H7 (cell line): ENCODE results near the gene KLHL22. TPM values are rescaled to one million over a fixed set of nuclear protein-coding genes. Genes with fewer than 3 reads are reported as not detected.
"Not testable (repeated sequence)": the region's sequence is repeated elsewhere in the genome, so short reads cannot be mapped to it uniquely, and the experiment has no call there.

Experiments used
- DNase-seq: peaks from one replicate; pipeline ENCODE4 v3.0.0; 2012
- H3K27me3 ChIP-seq: 2 replicates; pipeline ENCODE4 v1.6.0; 2011; ENCODE audit warnings: mild to moderate bottlenecking, low read length; ENCODE audit not compliant: control insufficient read depth, insufficient read depth
- H3K36me3 ChIP-seq: replicated peaks from 2 replicates; pipeline ENCODE4 v1.5.1; 2011; ENCODE audit warnings: low read length; ENCODE audit not compliant: control insufficient read depth, insufficient read depth
- H3K4me3 ChIP-seq: 2 replicates; pipeline ENCODE4 v1.5.1; 2011; ENCODE audit warnings: low read depth, mild to moderate bottlenecking, control low read depth, low read length, moderate library complexity; ENCODE audit not compliant: insufficient read depth
- total RNA-seq: library from RNA; depleted of rRNA; stranded (reverse); fragments of >200 nt; shearing (Covaris generic); gene quantifications from 2 replicates; pipeline ENCODE4 v1.2.3, GENCODE V29; 2014

KLHL22 gene
- total RNA-seq, 1 experiment from 2014 or later: 28.9 TPM

DNA sequence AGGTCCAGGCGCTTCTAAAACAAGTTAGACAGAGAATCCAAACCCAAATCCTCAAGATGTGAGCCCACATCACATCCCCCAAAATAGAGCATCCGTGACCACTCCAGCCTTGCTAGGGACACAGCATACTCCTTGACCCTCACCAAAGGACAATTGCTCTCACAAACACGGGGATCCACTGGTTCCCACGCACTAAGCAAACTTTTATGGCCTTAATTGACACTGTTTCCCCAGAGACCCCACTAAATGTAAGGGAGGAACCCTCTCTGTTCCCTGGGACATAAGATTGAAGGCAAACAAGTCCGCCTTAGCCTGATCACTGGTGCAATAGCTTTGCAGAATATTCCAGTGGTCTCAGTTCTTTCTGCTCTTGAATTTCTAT is 81.5 kb downstream of the KLHL22 start:
- no peak overlapping the region for H3K4me3 ChIP-seq
- peaks cover 3% of the 10 kb centered on the region; the same call in 1 of the 2 replicates for H3K27me3 ChIP-seq
- DNase-seq: no peak
- no peaks in the 10 kb centered on the region for H3K36me3 ChIP-seq

DNA sequence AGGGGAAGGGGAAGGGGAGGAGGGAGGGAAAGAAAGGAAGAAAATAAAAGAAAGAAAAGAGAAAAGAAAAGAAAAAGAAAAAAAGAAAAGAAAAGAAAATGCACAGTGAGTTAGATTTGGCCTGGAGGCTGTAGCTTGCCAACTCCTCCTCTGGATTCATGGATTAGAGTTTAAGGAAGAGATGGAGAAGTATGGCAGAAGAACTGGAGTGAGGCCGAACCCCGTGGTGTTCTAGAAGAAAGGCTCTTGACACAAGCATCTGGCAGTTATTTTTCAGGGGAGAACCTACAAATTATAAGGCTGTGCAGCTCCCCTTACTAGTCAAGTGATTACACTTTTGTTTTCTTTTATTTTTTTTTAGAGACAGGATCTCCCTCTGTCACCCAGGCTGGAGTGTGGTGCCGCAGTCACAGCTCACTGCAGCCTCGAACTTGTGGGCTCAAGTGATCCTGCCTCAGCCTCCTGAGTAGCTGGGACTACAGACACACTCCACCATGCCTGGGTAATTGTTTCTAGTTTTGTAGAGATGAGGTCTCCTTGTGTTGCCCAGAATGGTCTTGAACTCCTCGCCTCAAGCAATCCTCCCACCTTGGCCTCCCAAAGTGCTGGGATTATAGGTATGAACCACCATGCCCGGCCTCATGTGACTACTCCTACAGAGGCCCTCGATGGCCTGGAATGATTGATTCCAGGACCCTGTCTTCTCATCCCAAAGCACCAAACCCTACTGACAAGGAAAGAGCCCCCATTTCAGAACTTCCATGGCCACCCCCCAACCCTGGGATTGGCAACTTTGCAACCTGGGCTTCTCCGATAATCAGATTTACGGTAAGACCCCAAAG is 82.2 kb downstream of the KLHL22 start:
- H3K27me3 ChIP-seq: peaks cover 1% of the 10 kb centered on the region; the same call in 1 of the 2 replicates
- H3K4me3 ChIP-seq: no peak overlapping the region
- DNase-seq: no peak
- no peaks in the 10 kb centered on the region for H3K36me3 ChIP-seq

DNA sequence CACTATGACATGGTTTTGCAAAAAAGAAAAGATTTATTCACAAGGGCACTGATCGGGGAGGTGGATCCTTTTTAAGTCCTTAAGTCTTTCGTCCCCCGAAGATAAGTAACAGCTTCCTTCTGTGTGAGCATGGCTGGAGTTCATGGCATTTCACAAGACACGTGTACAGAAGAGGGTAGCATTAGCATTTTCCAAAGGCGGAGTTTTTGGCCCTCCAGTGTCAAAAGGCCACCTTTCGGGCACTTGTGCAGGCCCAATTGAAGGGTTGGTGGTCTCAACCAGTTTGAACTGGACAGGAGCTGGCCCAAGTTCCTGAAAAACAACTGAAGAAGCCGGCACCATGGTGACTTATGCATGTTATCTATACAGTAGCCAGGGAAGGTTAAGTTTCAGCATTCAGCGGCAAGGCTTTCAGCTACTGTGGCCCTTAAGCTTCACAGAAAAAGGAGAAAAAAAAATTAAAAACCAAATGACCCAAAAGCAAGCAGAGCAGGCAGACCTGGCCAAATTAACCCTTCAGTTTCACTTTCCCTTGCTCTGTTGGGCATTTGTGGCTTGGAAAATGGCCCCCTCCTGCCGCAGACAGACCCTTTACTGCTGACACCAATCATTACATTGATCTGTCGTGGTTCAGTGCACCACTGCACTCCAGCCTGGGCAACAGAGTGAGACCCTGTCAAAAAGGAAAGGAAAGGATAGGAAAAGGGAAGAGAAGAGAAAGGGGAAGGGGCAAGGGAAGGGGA is 83.0 kb downstream of the KLHL22 start:
- Histone ChIP-seq H3K36me3 (no peaks in the 10 kb centered on the region; the same call in 1 of the 2 replicates), H3K27me3 (no peaks in the 10 kb centered on the region), H3K4me3 (no peak overlapping the region)
- DNase-seq: no peak

DNA sequence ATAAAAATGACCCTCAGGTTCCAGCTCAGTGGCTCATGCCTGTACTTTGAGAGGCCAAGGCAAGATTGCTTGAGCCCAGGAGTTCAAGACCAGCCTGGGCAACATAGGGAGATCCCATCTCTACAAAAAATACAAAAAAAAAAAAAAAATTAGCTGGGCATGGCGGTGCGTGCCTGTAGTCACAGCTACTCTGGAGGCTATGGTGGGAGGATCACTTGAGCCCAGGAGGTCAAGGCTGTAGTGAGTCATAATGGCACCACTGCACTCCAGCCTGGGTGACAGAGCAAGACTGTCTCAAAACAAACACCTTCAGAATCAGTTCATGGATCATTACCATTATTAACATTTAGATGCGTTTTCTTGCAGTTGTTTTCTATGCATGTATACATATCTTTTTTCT is 86.2 kb downstream of the KLHL22 start:
- H3K27me3 ChIP-seq, H3K4me3 ChIP-seq, DNase-seq: not testable (repeated sequence)
- H3K36me3 ChIP-seq: peaks cover 10% of the 10 kb centered on the region

DNA sequence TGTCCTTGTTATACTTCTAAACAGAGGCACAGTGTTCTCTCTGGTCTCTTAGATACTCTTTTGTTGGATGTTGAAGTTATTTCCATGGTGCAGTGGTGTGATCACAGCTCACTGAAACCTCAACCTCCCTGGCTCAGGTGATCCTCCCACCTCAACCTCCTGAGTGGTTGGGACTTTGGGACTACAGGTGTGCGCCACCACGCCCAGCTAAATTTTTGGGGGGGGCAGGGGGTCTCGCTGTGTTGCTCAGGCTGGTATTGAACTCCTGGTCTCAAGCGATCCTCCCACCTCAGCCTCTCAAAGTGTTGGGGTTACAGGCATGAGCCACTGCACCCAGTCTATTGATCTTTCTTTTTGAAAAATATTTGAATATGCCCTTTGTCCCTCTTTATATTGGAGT is 86.7 kb downstream of the KLHL22 start:
- H3K27me3 ChIP-seq: no peaks in the 10 kb centered on the region
- DNase-seq: no peak
- peaks cover 10% of the 10 kb centered on the region for H3K36me3 ChIP-seq
- no peak overlapping the region for H3K4me3 ChIP-seq

DNA sequence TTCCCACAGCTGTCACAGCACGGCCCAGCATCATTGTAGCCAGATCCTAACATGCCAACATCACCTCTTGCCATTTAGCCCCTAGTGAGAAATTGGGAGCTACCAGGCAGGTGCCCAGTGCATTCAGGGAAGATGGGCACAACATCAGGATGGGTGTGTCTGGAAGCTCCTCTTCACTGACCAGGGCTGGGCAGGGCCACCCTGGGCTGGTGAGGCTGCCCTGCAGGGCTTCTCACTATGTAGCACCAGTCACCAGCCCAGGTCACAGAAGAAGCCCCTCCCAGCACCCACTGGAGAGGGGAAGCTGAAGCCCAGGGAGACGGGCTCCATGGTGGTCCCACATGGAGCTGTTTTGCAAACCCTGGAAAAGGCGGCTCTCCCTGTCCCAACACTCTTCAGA is 87.8 kb downstream of the KLHL22 start:
- Histone ChIP-seq H3K27me3 (no peaks in the 10 kb centered on the region), H3K4me3 (no peak overlapping the region), H3K36me3 (peaks cover 16% of the 10 kb centered on the region)
- peak; percentile 26 for DNase-seq

DNA sequence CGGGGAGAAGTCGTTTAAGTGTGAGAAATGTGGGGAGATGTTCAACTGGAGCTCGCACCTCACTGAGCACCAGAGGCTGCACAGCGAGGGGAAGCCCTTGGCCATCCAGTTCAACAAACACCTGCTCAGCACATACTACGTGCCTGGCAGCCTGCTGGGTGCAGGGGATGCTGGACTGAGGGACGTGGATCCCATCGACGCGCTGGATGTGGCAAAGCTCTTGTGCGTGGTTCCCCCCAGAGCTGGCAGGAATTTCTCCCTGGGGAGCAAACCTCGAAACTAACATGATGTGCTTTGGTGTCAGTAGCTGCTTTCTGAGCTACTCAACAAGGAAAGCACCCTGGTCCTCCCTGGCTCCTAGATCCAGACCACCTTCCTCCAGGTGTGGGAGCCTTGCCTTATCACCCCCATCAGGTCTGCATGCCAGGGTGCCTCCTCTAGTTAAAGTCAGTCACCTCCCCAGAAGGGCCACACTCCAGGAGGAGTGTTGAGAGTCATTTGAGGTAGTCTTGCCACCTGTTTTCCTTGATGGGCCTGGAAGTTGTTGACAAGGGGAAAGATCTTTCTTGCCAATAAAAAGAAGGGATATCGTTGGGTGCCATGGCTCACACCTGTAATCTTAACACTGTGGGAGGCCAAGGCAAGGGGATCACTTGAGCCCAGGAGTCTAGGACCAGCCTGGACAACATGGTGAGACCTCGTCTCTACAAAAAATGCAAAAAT is 88.7 kb downstream of the KLHL22 start:
- H3K27me3 ChIP-seq: no peaks in the 10 kb centered on the region
- H3K4me3 ChIP-seq: no peak overlapping the region
- H3K36me3 ChIP-seq: peaks cover 18% of the 10 kb centered on the region
- peak; percentile 16 for DNase-seq

DNA sequence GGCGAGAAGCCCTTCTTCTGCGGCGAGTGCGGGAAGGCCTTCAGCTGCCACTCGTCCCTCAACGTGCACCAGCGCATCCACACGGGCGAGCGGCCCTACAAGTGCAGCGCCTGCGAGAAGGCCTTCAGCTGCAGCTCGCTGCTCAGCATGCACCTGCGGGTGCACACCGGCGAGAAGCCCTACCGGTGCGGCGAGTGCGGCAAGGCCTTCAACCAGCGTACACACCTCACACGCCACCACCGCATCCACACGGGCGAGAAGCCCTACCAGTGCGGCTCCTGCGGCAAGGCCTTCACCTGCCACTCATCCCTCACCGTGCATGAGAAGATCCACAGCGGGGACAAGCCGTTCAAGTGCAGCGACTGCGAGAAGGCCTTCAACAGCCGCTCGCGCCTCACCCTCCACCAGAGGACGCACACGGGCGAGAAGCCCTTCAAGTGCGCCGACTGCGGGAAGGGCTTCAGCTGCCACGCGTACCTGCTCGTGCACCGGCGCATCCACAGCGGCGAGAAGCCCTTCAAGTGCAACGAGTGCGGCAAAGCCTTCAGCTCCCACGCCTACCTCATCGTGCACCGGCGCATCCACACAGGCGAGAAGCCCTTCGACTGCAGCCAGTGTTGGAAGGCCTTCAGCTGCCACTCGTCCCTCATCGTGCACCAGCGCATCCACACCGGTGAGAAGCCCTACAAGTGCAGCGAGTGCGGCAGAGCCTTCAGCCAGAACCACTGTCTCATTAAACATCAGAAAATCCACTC is 89.5 kb downstream of the KLHL22 start:
- no peaks in the 10 kb centered on the region for H3K27me3 ChIP-seq
- peaks cover 22% of the 10 kb centered on the region for H3K36me3 ChIP-seq
- peak; percentile 37 for DNase-seq
- no peak overlapping the region for H3K4me3 ChIP-seq

DNA sequence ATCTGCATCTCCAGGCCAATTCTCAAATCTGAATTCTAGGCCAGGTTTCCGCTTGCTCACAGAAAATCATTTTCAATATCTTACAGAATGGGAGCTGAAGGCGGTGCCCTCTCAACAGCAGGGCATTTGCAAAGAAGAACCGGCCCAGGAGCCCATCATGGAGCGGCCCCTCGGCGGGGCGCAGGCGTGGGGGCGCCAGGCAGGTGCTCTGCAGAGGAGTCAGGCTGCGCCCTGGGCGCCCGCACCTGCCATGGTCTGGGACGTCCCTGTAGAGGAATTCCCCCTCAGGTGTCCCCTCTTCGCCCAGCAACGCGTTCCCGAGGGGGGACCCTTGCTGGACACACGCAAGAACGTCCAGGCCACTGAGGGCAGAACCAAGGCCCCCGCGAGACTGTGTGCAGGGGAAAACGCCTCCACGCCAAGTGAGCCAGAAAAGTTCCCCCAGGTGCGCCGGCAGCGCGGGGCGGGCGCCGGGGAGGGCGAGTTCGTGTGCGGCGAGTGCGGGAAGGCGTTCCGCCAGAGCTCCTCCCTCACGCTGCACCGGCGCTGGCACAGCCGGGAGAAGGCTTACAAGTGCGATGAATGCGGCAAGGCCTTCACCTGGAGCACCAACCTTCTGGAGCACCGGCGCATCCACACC is 90.2 kb downstream of the KLHL22 start:
- peak; percentile 46 for DNase-seq
- no peaks in the 10 kb centered on the region for H3K27me3 ChIP-seq
- H3K36me3 ChIP-seq: peaks cover 23% of the 10 kb centered on the region
- H3K4me3 ChIP-seq: no peak overlapping the region

DNA sequence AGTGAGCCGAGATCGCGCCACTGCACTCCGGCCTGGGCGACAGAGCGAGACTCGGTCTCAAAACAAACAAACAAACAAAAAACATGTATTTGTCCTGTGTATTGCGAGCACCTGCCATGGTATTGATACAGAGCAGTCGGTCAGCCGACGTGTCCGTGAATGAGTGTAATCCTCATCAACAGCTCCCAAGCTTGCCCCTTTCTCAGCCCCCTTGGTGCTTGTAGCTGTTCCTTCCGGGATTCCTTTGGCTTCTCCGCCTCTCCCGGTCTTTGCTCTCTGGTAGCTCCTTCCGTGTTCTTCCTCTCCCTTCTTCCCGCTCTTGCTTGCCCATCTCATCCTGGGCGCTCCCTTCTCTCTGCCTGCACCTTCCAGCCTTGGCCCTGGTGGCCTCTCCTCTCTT is 90.7 kb downstream of the KLHL22 start:
- Histone ChIP-seq H3K36me3 (peaks cover 23% of the 10 kb centered on the region), H3K27me3 (no peaks in the 10 kb centered on the region), H3K4me3 (no peak overlapping the region)
- DNase-seq: peak; percentile 26

DNA sequence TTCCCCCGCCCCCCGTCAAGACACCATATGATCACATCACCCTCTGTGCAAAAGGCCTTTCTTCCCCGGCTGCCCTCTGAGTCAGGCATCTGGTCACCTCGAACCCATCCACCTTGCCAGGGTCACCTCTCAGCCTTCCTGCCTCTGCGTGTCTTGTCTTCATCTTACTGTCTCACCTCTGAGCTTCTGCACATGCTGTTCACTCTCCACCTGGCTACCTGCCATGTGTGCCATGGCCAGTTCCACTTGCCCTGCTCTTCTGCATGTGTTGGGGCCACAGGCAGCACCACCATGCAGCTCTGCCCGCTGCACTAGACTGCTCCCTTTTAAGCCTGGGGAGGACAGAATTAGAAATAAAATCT is 91.8 kb downstream of the KLHL22 start:
- H3K27me3 ChIP-seq: no peaks in the 10 kb centered on the region
- peak; percentile 22 for DNase-seq
- H3K4me3 ChIP-seq: no peak overlapping the region
- peaks cover 23% of the 10 kb centered on the region for H3K36me3 ChIP-seq

DNA sequence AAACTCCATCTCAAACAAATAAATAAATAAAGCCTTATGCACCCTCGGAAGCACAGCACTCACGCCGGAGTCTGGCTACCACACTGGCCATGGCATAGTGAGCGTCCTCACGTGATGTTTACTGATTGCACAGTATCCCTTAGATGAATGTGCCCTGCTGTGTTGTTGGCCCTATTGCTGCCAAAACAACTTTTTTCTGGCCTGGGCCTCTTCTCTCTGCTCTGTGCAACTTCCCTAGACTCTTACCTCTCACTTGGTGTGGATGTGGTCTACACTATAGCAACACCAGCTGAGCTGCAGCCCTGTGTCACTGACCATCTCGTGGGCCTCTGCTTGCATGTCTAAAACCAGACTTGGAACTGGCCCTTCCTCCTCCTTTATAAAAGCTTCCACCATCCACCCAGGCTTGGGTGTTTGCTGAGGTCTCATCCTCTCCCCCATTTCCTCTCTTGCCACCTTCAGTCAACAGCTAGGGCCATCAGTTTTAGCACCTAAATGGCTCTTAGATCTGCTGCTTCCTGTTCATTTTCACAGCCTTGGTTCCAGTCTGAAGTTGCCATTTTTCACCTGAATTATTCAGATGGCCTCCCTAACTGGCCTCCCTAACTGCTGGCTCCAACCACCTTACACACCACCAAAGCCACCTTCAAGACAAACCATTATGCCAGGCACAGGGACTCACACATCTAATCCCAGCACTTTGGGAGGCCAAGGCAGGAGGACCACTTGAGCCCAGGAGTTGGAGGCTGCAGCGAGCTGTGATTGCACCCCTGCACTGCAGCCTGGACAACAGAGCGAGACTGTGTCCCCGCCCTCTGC is 92.4 kb downstream of the KLHL22 start:
- Histone ChIP-seq H3K36me3 (peaks cover 23% of the 10 kb centered on the region), H3K4me3 (no peak overlapping the region), H3K27me3 (no peaks in the 10 kb centered on the region)
- peak; percentile 18 for DNase-seq

DNA sequence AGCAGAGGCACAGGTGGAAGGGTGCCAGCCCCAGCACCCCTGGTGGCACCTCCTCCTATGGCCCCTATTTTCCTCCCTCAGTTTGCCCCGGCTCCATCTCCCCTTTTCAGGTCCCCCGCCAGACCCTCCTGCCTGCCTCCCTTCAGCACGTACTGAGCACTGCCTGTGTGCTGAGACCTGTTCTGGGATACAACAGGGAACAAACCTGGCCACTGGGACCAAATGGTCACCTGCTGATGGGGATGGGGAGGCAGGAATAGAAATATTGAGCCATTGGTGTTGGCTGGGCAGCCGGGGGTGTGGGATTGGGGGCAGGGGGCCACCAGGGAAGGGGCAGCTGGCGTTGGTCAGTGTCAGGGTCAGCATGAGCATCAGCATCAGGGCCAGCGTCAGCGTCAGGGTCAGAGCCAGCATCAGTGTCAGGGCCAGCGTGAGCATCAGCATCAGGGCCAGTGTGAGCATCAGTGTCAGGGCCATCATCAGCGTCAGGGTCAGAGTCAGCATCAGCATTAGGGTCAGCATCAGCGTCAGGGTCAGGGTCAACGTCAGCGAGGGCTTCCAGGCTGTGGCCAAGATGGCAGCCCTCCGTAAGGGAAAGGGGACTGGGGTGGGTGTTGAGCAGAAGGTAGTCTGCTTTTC is 94.1 kb downstream of the KLHL22 start:
- peaks cover 17% of the 10 kb centered on the region for H3K36me3 ChIP-seq
- DNase-seq: peak; percentile 26
- H3K27me3 ChIP-seq: no peaks in the 10 kb centered on the region

More for the DNA sequence above, 94.1 kb downstream of the KLHL22 start:
- H3K4me3 ChIP-seq: no peak overlapping the region
